GM19193 (cell line): Measurements from ENCODE around the gene IFFO2.

Source experiments
- POLR2A ChIP-seq: IDR thresholded peaks from 4 replicates; pipeline ENCODE4 v1.6.1; 2011; ENCODE audit not compliant: insufficient read depth, insufficient read length; ENCODE audit errors: extremely low read depth

The IFFO2 gene

GRCh38 chr1:18959591-18959990, 3.1 kb upstream of the IFFO2 start:
- no peak for TF ChIP-seq POLR2A

GRCh38 chr1:18957532-18958300, 1.2 kb upstream of the IFFO2 start:
- no peak for TF ChIP-seq POLR2A

- no peak for TF ChIP-seq POLR2A
These were observed 653 bp upstream of the IFFO2 start for GRCh38 chr1:18957136-18957521.

GRCh38 chr1:18955441-18956192, 859 bp downstream of the IFFO2 start:
- no peak for TF ChIP-seq POLR2A

GRCh38 chr1:18955131-18955440, 1.4 kb downstream of the IFFO2 start:
- no peak for TF ChIP-seq POLR2A

- TF ChIP-seq POLR2A: no peak
These were observed 2.0 kb downstream of the IFFO2 start for GRCh38 chr1:18954270-18955071.

- no peak for TF ChIP-seq POLR2A
These were observed 2.7 kb downstream of the IFFO2 start for GRCh38 chr1:18953731-18954231.

GRCh38 chr1:18951818-18952391, 4.6 kb downstream of the IFFO2 start:
- peak; percentile 6 for TF ChIP-seq POLR2A

- no peak for TF ChIP-seq POLR2A
These were observed 5.1 kb downstream of the IFFO2 start for GRCh38 chr1:18951416-18951815.

GRCh38 chr1:18950401-18951026, 6.0 kb downstream of the IFFO2 start:
- TF ChIP-seq POLR2A: peak; percentile 42

- TF ChIP-seq POLR2A: no peak
These were observed 6.6 kb downstream of the IFFO2 start for GRCh38 chr1:18949686-18950400.

GRCh38 chr1:18948913-18949685, 7.4 kb downstream of the IFFO2 start:
- no peak for TF ChIP-seq POLR2A

- no peak for TF ChIP-seq POLR2A
These were observed 8.2 kb downstream of the IFFO2 start for GRCh38 chr1:18948048-18948912.

- TF ChIP-seq POLR2A: no peak
These were observed 8.9 kb downstream of the IFFO2 start for GRCh38 chr1:18947570-18947969.
